H1 (cell line): Measurements from ENCODE around the gene SECISBP2. TPM values are rescaled to one million over a fixed set of nuclear protein-coding genes. Genes with fewer than 3 reads are reported as not detected.

Source experiments
- CTCF ChIA-PET: fragments of 300-600 bp; sonication (Branson Sonifier 250); formaldehyde crosslinking; loops from one replicate; lab custom pipeline; 2021; ENCODE audit not compliant: partially characterized antibody; lab: Charles Lee
- POLR2A ChIA-PET: fragments of 300-600 bp; sonication (Branson Sonifier 250); formaldehyde crosslinking; loops from one replicate; lab custom pipeline; 2021; ENCODE audit warnings: inconsistent platforms; ENCODE audit not compliant: partially characterized antibody; lab: Charles Lee
- DNase-seq, 2 experiments: peaks; one replicate each; pipeline versions ENCODE4 v3.0.0 to v3.0.0-alpha.2; 2010 to 2022; ENCODE audit warnings: low spot score in 2 of 2, low read depth in 1 of 2, mixed read lengths in 1 of 2
- FAIRE-seq: peaks from 2 replicates; lab custom pipeline; 2011; peaks lifted over from hg19 to GRCh38; lab: Jason Lieb, UNC
- H2AFZ ChIP-seq: 2 replicates; pipeline ENCODE4 v1.8.1; 2012; ENCODE audit warnings: low read length, inconsistent platforms
- H2AK5ac ChIP-seq: 2 replicates; pipeline ENCODE4 v1.6.1; 2013; ENCODE audit warnings: low read depth, low read length
- H2BK120ac ChIP-seq: replicated peaks from 2 replicates; pipeline ENCODE3; 2013; ENCODE audit warnings: low read depth, low read length, inconsistent platforms
- H2BK12ac ChIP-seq: 2 replicates; pipeline ENCODE4 v1.6.1; 2013; ENCODE audit warnings: low read depth, low read length
- H2BK15ac ChIP-seq: 2 replicates; pipeline ENCODE4 v1.6.1; 2013; ENCODE audit warnings: low read length
- H2BK20ac ChIP-seq: 2 replicates; pipeline ENCODE4 v1.6.1; 2013; ENCODE audit warnings: low read length
- H2BK5ac ChIP-seq: 2 replicates; pipeline ENCODE4 v1.6.1; 2013; ENCODE audit warnings: low read depth, low read length
- H3K14ac ChIP-seq: 2 replicates; pipeline ENCODE4 v1.6.1; 2013; ENCODE audit warnings: inconsistent platforms; ENCODE audit not compliant: insufficient read length
- H3K18ac ChIP-seq: 2 replicates; pipeline ENCODE4 v1.6.1; 2013; ENCODE audit warnings: low read length; ENCODE audit errors: extremely low read depth
- H3K23ac ChIP-seq: 2 replicates; pipeline ENCODE4 v1.6.1; 2013; ENCODE audit warnings: inconsistent platforms; ENCODE audit not compliant: insufficient read length
- H3K23me2 ChIP-seq: 2 replicates; pipeline ENCODE4 v1.6.1; 2013; ENCODE audit warnings: low read depth, low read length
- H3K27ac ChIP-seq: 2 replicates; pipeline ENCODE4 v1.6.1; 2011; ENCODE audit warnings: low read depth, low read length, inconsistent platforms
- H3K27me3 ChIP-seq, 4 experiments: replicated peaks in 1 of 4; 1 replicate in 1 of 4; 2 replicates in 3 of 4; pipeline versions ENCODE4 v1.6.1 to v1.8.1; 2011 to 2013; ENCODE audit warnings: low read length in 3 of 4, mild to moderate bottlenecking in 3 of 4, inconsistent platforms in 2 of 4, mixed read lengths in 2 of 4, moderate library complexity in 1 of 4; ENCODE audit not compliant: control insufficient read depth in 3 of 4, insufficient read depth in 3 of 4; ENCODE audit errors: extremely low read depth in 1 of 4
- H3K36me3 ChIP-seq, 4 experiments: 2 replicates each; pipeline versions ENCODE4 v1.6.1 to v1.8.1; 2011 to 2013; ENCODE audit warnings: mild to moderate bottlenecking in 4 of 4, low read length in 3 of 4, moderate library complexity in 2 of 4, control low read depth in 1 of 4, inconsistent platforms in 1 of 4; ENCODE audit not compliant: insufficient read depth in 4 of 4, control insufficient read depth in 2 of 4
- H3K4ac ChIP-seq: replicated peaks from 2 replicates; pipeline ENCODE3; 2013; ENCODE audit warnings: low read length, low read depth, mixed read lengths, inconsistent platforms; ENCODE audit not compliant: insufficient read length
- H3K4me1 ChIP-seq, 4 experiments: replicated peaks in 1 of 4; 1 replicate in 1 of 4; 2 replicates in 3 of 4; pipeline versions ENCODE4 v1.6.1 to v1.8.1; 2011 to 2013; ENCODE audit warnings: low read length in 3 of 4, inconsistent platforms in 2 of 4, mixed read lengths in 1 of 4; ENCODE audit not compliant: insufficient read depth in 4 of 4, control insufficient read depth in 3 of 4
- H3K4me2 ChIP-seq, 2 experiments: 2 replicates each; pipeline versions ENCODE4 v1.6.1 to v1.8.1; 2011 to 2013; ENCODE audit warnings: low read depth in 2 of 2, low read length in 2 of 2, control low read depth in 1 of 2, inconsistent platforms in 1 of 2, mild to moderate bottlenecking in 1 of 2; ENCODE audit not compliant: insufficient read depth in 1 of 2
- H3K4me3 ChIP-seq, 4 experiments: fragments of 200-600, 300-600 bp in 1 of 4; sonication (generic), shearing (Covaris generic), sonication (Bioruptor Twin) in 1 of 4; 2 replicates each; pipeline versions ENCODE4 v1.5.1 to v1.8.1; 2011 to 2016; ENCODE audit warnings: low read length in 4 of 4, low read depth in 3 of 4, control low read depth in 2 of 4, inconsistent platforms in 2 of 4, mild to moderate bottlenecking in 2 of 4, mixed read lengths in 1 of 4, moderate library complexity in 1 of 4; ENCODE audit not compliant: insufficient read depth in 2 of 4; ENCODE audit errors: extremely low read depth in 1 of 4
- H3K56ac ChIP-seq: replicated peaks from 2 replicates; pipeline ENCODE3; 2013; ENCODE audit warnings: low read depth, mild to moderate bottlenecking, mixed read lengths, low read length, inconsistent platforms; ENCODE audit not compliant: insufficient read length
- H3K79me1 ChIP-seq: 2 replicates; pipeline ENCODE4 v1.6.1; 2013; ENCODE audit warnings: low read depth, low read length, control low read depth
- H3K79me2 ChIP-seq, 2 experiments: 2 replicates each; pipeline versions ENCODE4 v1.6.1 to v1.8.1; 2012 to 2013; ENCODE audit warnings: low read length in 2 of 2, mild to moderate bottlenecking in 2 of 2, inconsistent platforms in 1 of 2; ENCODE audit not compliant: insufficient read depth in 2 of 2, control insufficient read depth in 1 of 2
- H3K9ac ChIP-seq, 4 experiments: replicated peaks in 1 of 4; 1 replicate in 1 of 4; 2 replicates in 3 of 4; pipeline versions ENCODE4 v1.6.1 to v1.8.1; 2011 to 2013; ENCODE audit warnings: low read depth in 3 of 4, low read length in 3 of 4, control low read depth in 2 of 4, mild to moderate bottlenecking in 2 of 4, moderate library complexity in 2 of 4, inconsistent platforms in 1 of 4; ENCODE audit errors: extremely low read depth in 1 of 4
- H3K9me3 ChIP-seq, 2 experiments: 2 replicates each; pipeline versions ENCODE4 v1.6.1 to v1.8.1; 2012 to 2013; ENCODE audit warnings: mild to moderate bottlenecking in 2 of 2, moderate library complexity in 2 of 2, control low read depth in 1 of 2, inconsistent platforms in 1 of 2, low read depth in 1 of 2, low read length in 1 of 2, mixed read lengths in 1 of 2; ENCODE audit not compliant: insufficient read depth in 2 of 2
- H4K20me1 ChIP-seq, 2 experiments: replicated peaks in 1 of 2; 2 replicates each; pipeline versions ENCODE3 to v1.8.1; 2011 to 2013; ENCODE audit warnings: inconsistent platforms in 2 of 2, low read length in 2 of 2, mild to moderate bottlenecking in 1 of 2; ENCODE audit not compliant: insufficient read depth in 2 of 2, control insufficient read depth in 1 of 2
- H4K5ac ChIP-seq: 2 replicates; pipeline ENCODE4 v1.6.1; 2013; ENCODE audit warnings: low read length, low read depth, mixed read lengths, inconsistent platforms; ENCODE audit not compliant: insufficient read length
- H4K8ac ChIP-seq: 2 replicates; pipeline ENCODE4 v1.8.0; 2013; ENCODE audit warnings: mild to moderate bottlenecking, moderate library complexity, low read length, inconsistent platforms; ENCODE audit not compliant: insufficient read depth; ENCODE audit errors: extremely low read depth
- H4K91ac ChIP-seq: replicated peaks from 2 replicates; pipeline ENCODE3; 2013; ENCODE audit warnings: low read length, mixed read lengths, inconsistent platforms; ENCODE audit not compliant: insufficient read length
- POLR2A ChIP-seq, 2 experiments: IDR thresholded peaks; 1 replicate in 1 of 2; 2 replicates in 1 of 2; pipeline ENCODE4 v1.6.1; 2011; ENCODE audit warnings: low read depth in 2 of 2, low read length in 2 of 2, mild to moderate bottlenecking in 2 of 2; ENCODE audit errors: control extremely low read depth in 1 of 2
- POLR2AphosphoS5 ChIP-seq: IDR thresholded peaks from 2 replicates; pipeline ENCODE4 v1.6.1; 2011; ENCODE audit warnings: low read depth, low read length
- SAP30 ChIP-seq: fragments of 300-600 bp; sonication (generic); IDR thresholded peaks from 2 replicates; pipeline ENCODE4 v1.7.1; 2012; ENCODE audit warnings: low read length, moderate library complexity, mild to moderate bottlenecking, inconsistent platforms; ENCODE audit not compliant: insufficient read depth, insufficient replicate concordance
- SP4 ChIP-seq: IDR thresholded peaks from 2 replicates; pipeline ENCODE4 v1.6.1; 2012; ENCODE audit warnings: low read length, inconsistent platforms
- YY1 ChIP-seq: IDR thresholded peaks from 2 replicates; pipeline ENCODE4 v1.6.1; 2011; ENCODE audit warnings: low read depth, mild to moderate bottlenecking, low read length
- WGBS, 2 experiments: shearing (Covaris generic) in 1 of 2; methylation state at CpG; one replicate each; pipeline versions ENCODE4 v1.1.6 to v1.1.7; 2013 to 2015; ENCODE audit warnings: low lambda C conversion rate in 2 of 2, mixed read lengths in 2 of 2, inconsistent platforms in 1 of 2, low coverage in 1 of 2, missing lambda C conversion rate in 1 of 2; ENCODE audit not compliant: insufficient replicate concordance in 2 of 2, insufficient coverage in 1 of 2, insufficient read length in 1 of 2; ENCODE audit errors: extremely low coverage in 1 of 2, missing lambda C conversion rate in 1 of 2; 5-methylcytosine and 5-hydroxymethylcytosine counted together
- polyA plus RNA-seq, 7 experiments: library from polyadenylated mRNA; depleted of rRNA in 3 of 7; stranded (reverse) in 5 of 7; unstranded in 2 of 7; fragments of >200 nt in 5 of 7; fragments of 200-250 nt in 2 of 7; gene quantifications; 1 replicate in 5 of 7; 2 replicates in 1 of 7; 4 replicates in 1 of 7; pipeline versions ENCODE4 v1.2.1 to v1.2.3, GENCODE V29; 2011 to 2013; ENCODE audit warnings: missing spikeins in 2 of 7, mixed read lengths in 2 of 7
- total RNA-seq: library from RNA; stranded (reverse); fragmentation: NEBNext Ultra II Directional; extraction: Animal tissue kit (Norgen Biotek cat#: 25700); gene quantifications from 2 replicates; pipeline ENCODE4 v1.2.1, GENCODE V29; 2021
- TF ChIP-seq, protein P1 (sequence below): IDR thresholded peaks from 2 replicates; pipeline ENCODE4 v1.6.1; 2012; ENCODE audit warnings: low read length, inconsistent platforms

SECISBP2 gene
- total and polyA plus RNA-seq, 2 of the 8 experiments (the other 6 are each of a cell fraction or from before 2014, with no cell fraction given): 39.0 to 61.7 TPM

DNA sequence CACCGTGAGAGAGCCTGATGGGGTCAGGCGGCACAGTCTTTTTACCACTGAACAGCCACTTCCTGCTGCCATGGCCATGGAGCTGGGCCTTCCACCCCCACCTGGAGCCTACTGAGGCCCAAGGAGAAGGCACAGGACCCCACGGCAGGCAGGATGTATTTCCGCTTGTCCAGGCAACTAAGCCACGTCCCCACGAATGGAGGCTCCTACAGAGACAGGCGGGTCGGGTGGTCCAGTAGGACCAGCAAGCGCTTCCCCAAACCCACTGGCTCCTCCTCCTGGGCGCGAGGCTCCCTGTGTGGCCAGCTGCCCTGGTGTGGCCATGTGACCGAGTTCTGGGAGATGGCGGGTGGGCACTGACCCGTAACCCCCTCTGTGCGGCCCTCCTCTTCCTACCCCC, 66.5 kb downstream of the SECISBP2 start:
- no peak overlapping the region for H3K14ac ChIP-seq
- H2BK120ac ChIP-seq: no peak overlapping the region
- FAIRE-seq (no peak), DNase-seq (no peak)
- H2BK5ac ChIP-seq: no peak overlapping the region; the same call in 1 of the 2 replicates
- no peak overlapping the region for H2AK5ac ChIP-seq
- WGBS, 2 experiments: 94% methylated on average over 15 of the region's 15 CpGs; no CpG with 5 or more reads in 1 of the 2 experiments
- H2BK15ac ChIP-seq: no peak overlapping the region
- H3K9me3 ChIP-seq: no peaks in the 10 kb centered on the region
- no peak overlapping the region for H3K4me2 ChIP-seq
- peaks cover 3 to 9% of the 10 kb centered on the region in 2 experiments for H4K20me1 ChIP-seq
- H3K36me3 ChIP-seq: peaks cover 19 to 40% (median 31%) of the 10 kb centered on the region in 4 experiments
- ChIA-PET CTCF (interaction anchor here (1.4 to 2.3 kb wide), 2 partner anchors 26 to 164 kb away, joined by 3 to 8 read pairs; no protein-coding TSS in a partner anchor), POLR2A (interaction anchor here (1.5 kb wide), 1 partner anchor 9 kb away, joined by 5 read pairs; no protein-coding TSS in a partner anchor)
- H3K23ac ChIP-seq: no peak overlapping the region
- H3K23me2 ChIP-seq: no peaks in the 10 kb centered on the region
- H3K4ac ChIP-seq: no peak overlapping the region
- TF ChIP-seq, protein P1, sequence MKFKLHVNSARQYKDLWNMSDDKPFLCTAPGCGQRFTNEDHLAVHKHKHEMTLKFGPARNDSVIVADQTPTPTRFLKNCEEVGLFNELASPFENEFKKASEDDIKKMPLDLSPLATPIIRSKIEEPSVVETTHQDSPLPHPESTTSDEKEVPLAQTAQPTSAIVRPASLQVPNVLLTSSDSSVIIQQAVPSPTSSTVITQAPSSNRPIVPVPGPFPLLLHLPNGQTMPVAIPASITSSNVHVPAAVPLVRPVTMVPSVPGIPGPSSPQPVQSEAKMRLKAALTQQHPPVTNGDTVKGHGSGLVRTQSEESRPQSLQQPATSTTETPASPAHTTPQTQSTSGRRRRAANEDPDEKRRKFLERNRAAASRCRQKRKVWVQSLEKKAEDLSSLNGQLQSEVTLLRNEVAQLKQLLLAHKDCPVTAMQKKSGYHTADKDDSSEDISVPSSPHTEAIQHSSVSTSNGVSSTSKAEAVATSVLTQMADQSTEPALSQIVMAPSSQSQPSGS: no peak
- TF ChIP-seq SAP30: no peak
- 0 out of 2 replicates have a peak, but pooled peaks have one; percentile 29 for TF ChIP-seq POLR2AphosphoS5
- no peak for TF ChIP-seq YY1
- no peak for TF ChIP-seq SP4
- TF ChIP-seq POLR2A (IDR thresholded peaks at IDR 0.05; ENCODE audit: control extremely low read depth in 1 of 2, low read depth in 2 of 2, low read length in 2 of 2): 0 out of 3 replicates have a peak, but pooled peaks of 1 of the 2 experiments have one; percentile 24
- no peak overlapping the region for H2AFZ ChIP-seq
- H3K4me3 ChIP-seq: no peak overlapping the region
- H4K5ac ChIP-seq: no peak overlapping the region
- no peaks in the 10 kb centered on the region for H3K27me3 ChIP-seq
- H4K91ac ChIP-seq: no peak overlapping the region
- H3K4me1 ChIP-seq: no peaks in the 10 kb centered on the region
- H3K27ac ChIP-seq: 0 out of 2 replicates have a peak overlapping the region, but pooled peaks have one; percentile 12
- no peak overlapping the region for H4K8ac ChIP-seq
- H2BK20ac ChIP-seq: no peak overlapping the region
- H3K18ac ChIP-seq: no peak overlapping the region
- H2BK12ac ChIP-seq: no peak overlapping the region
- H3K79me1 ChIP-seq: no peaks in the 10 kb centered on the region; the same call in 1 of the 2 replicates
- H3K79me2 ChIP-seq: no peaks in the 10 kb centered on the region
- no peak overlapping the region for H3K9ac ChIP-seq
- no peak overlapping the region for H3K56ac ChIP-seq
